HG02973 (cell line): ENCODE data around the gene ZIK1.

Experiments used
- ATAC-seq: cut with Tn5 transposase; IDR thresholded peaks from one replicate; pipeline ENCODE4 v1.9.1; 2021; ENCODE audit warnings: moderate library complexity; ENCODE audit not compliant: unreplicated experiment

Gene ZIK1

GRCh38 chr19:57606931-57607330, 23.0 kb downstream of the ZIK1 start:
- ATAC-seq: no peak

GRCh38 chr19:57611113-57611512, 27.2 kb downstream of the ZIK1 start:
- no peak for ATAC-seq

- ATAC-seq: peak; percentile 92
These were observed 30.2 kb downstream of the ZIK1 start, which contains the start of gene ZNF134 for GRCh38 chr19:57613941-57614743. Gene ZNF134 (plus strand): TSS chr19:57614242. CDS start chr19:57619469, 5,227 bp downstream.

GRCh38 chr19:57615346-57615745, 31.4 kb downstream of the ZIK1 start:
- no peak for ATAC-seq

- ATAC-seq: no peak
These were observed 36.9 kb downstream of the ZIK1 start for GRCh38 chr19:57620673-57621348.

- ATAC-seq: no peak
These were observed 39.1 kb downstream of the ZIK1 start for GRCh38 chr19:57623091-57623490.

- peak; percentile 86 for ATAC-seq
These were observed 49.3 kb downstream of the ZIK1 start, which contains the start of gene ZNF211 for GRCh38 chr19:57632987-57633831. Gene ZNF211 (plus strand): TSS chr19:57633168. CDS start chr19:57633347, 179 bp downstream.

- no peak for ATAC-seq
These were observed 49.8 kb downstream of the ZIK1 start for GRCh38 chr19:57633832-57634131.

GRCh38 chr19:57637379-57637778, 53.4 kb downstream of the ZIK1 start:
- ATAC-seq: no peak

- ATAC-seq: no peak
These were observed 57.8 kb downstream of the ZIK1 start for GRCh38 chr19:57641715-57642234.

- no peak for ATAC-seq
These were observed 58.6 kb downstream of the ZIK1 start for GRCh38 chr19:57642396-57643046.
